OCI-LY7 (cell line): ENCODE measurements around the gene CD69. TPM values are rescaled to one million over a fixed set of nuclear protein-coding genes. Genes with fewer than 3 reads are reported as not detected.
A peak's percentile ranks its signal among the peaks of the same experiment; 100 is the strongest.

Experiments used
- BruUV-seq: library from RNA; stranded (reverse); fragments of 400-500 nt; replicated peaks from 2 replicates; lab custom pipeline; 2021; lab: Mats Ljungman, UMichigan
- CTCF ChIA-PET: fragments of 300-600 bp; sonication (Branson Sonifier 250); formaldehyde crosslinking; loops from one replicate; lab custom pipeline; 2022; ENCODE audit warnings: antibody characterized with exemption; ENCODE audit not compliant: unreplicated experiment; lab: Charles Lee
- POLR2A ChIA-PET: fragments of 300-600 bp; sonication (Branson Sonifier 250); formaldehyde crosslinking; loops from one replicate; lab custom pipeline; 2022; ENCODE audit warnings: antibody characterized with exemption; lab: Charles Lee
- DNase-seq: peaks from one replicate; pipeline ENCODE4 v3.0.0-alpha.2; 2015; ENCODE audit warnings: low spot score
- H2AFZ ChIP-seq: fragments of 200-600 bp; sonication (generic), shearing (Covaris generic); 2 replicates; pipeline ENCODE4 v1.6.1; 2014; ENCODE audit warnings: mild to moderate bottlenecking, antibody characterized with exemption, low read length, moderate library complexity
- H3K27ac ChIP-seq: fragments of 200-600 bp; sonication (generic); 2 replicates; pipeline ENCODE4 v1.5.1; 2014; ENCODE audit warnings: mixed run types, low read depth, mild to moderate bottlenecking, moderate library complexity, low read length, inconsistent platforms; ENCODE audit not compliant: poor library complexity, severe bottlenecking
- H3K36me3 ChIP-seq: fragments of 200-600 bp; sonication (generic); 2 replicates; pipeline ENCODE4 v1.6.1; 2014; ENCODE audit warnings: mild to moderate bottlenecking, antibody characterized with exemption, low read length, moderate library complexity, mixed read lengths; ENCODE audit not compliant: insufficient read depth
- H3K4me1 ChIP-seq: fragments of 200-600 bp; sonication (generic); 2 replicates; pipeline ENCODE4 v1.5.1; 2014; ENCODE audit warnings: mild to moderate bottlenecking, low read length; ENCODE audit not compliant: insufficient read depth, poor library complexity, severe bottlenecking
- H3K4me2 ChIP-seq: fragments of 200-600 bp; sonication (generic); 2 replicates; pipeline ENCODE4 v1.6.1; 2014; ENCODE audit warnings: mild to moderate bottlenecking, low read length
- H3K4me3 ChIP-seq: fragments of 200-600 bp; sonication (generic); 2 replicates; pipeline ENCODE4 v1.5.1; 2014; ENCODE audit warnings: mild to moderate bottlenecking, low read depth, low read length; ENCODE audit not compliant: poor library complexity, severe bottlenecking
- H3K79me2 ChIP-seq: fragments of 200-600 bp; sonication (generic); 2 replicates; pipeline ENCODE4 v1.6.1; 2016; ENCODE audit warnings: low read depth, mild to moderate bottlenecking, low read length, moderate library complexity, mixed read lengths; ENCODE audit not compliant: insufficient read depth
- H3K9me2 ChIP-seq: fragments of 200-600 bp; sonication (generic); 2 replicates; pipeline ENCODE4 v1.6.1; 2016; ENCODE audit warnings: mild to moderate bottlenecking, low read length, mixed read lengths; ENCODE audit not compliant: insufficient read depth
- H3K9me3 ChIP-seq: fragments of 200-600 bp; sonication (generic); 2 replicates; pipeline ENCODE4 v1.6.1; 2014; ENCODE audit warnings: mild to moderate bottlenecking, mixed run types, low read length, mixed read lengths
- H4K20me1 ChIP-seq: fragments of 200-600 bp; sonication (generic); 2 replicates; pipeline ENCODE4 v1.6.1; 2014; ENCODE audit warnings: mild to moderate bottlenecking, antibody characterized with exemption, low read length, moderate library complexity, mixed read lengths; ENCODE audit not compliant: insufficient read depth
- CTCF ChIP-seq: fragments of 200-600 bp; sonication (generic); conservative IDR thresholded peaks from 2 replicates; pipeline ENCODE4 v1.5.1; 2014; ENCODE audit warnings: mild to moderate bottlenecking, antibody characterized with exemption, low read length, moderate library complexity, mixed read lengths
- EZH2phosphoT487 ChIP-seq: fragments of 200-600 bp; sonication (generic); IDR thresholded peaks from 2 replicates; pipeline ENCODE4 v1.6.1; 2018; ENCODE audit warnings: low read depth, borderline replicate concordance, mild to moderate bottlenecking, mixed run types, antibody characterized with exemption, low read length, moderate library complexity, mixed read lengths
- intact Hi-C: fragments of 100-400 bp; cut with micrococcal nuclease; formaldehyde crosslinking; loops from one replicate; pipeline ENCODE4 v1.10.0; 2022; ENCODE audit not compliant: unreplicated experiment
- total RNA-seq, 2 experiments: library from RNA; depleted of rRNA in 1 of 2; stranded (reverse); fragments of >200 nt in 1 of 2; shearing (Covaris generic) in 1 of 2; gene quantifications; 2 replicates each; pipeline ENCODE4 v1.2.3, GENCODE V29; 2014 to 2022

CD69 gene
- total RNA-seq, 2 experiments from 2014 or later = 10.3 to 12.3 TPM

GRCh38 chr12:9757433-9758025 lies 3.2 kb downstream of the CD69 start:
- peaks cover 37% of the 10 kb centered on the region for H3K4me1 ChIP-seq

GRCh38 chr12:9756706-9757105 lies 4.0 kb downstream of the CD69 start:
- BruUV-seq = no TSS peak
- no peak for TF ChIP-seq EZH2phosphoT487
- TF ChIP-seq CTCF = no peak
- CTCF ChIA-PET = no interaction called here
- Histone ChIP-seq H2AFZ (no peak overlapping the region), H3K4me2 (no peak overlapping the region), H3K36me3 (peaks cover 44% of the 10 kb centered on the region), H3K4me1 (peaks cover 33% of the 10 kb centered on the region), H3K79me2 (peaks cover 38% of the 10 kb centered on the region; the same call in 1 of the 2 replicates), H3K9me2 (no peaks in the 10 kb centered on the region), H3K27ac (no peak overlapping the region), H3K4me3 (no peak overlapping the region), H3K9me3 (no peaks in the 10 kb centered on the region), H4K20me1 (no peaks in the 10 kb centered on the region)
- intact Hi-C loops = no loop called here
- POLR2A ChIA-PET = interaction anchor here (0.6 to 2.6 kb wide), 8 partner anchors 11 to 473 kb away, joined by 3 to 25 read pairs (median 4); no protein-coding TSS in a partner anchor
- no peak for DNase-seq

More at GRCh38 chr12:9757433-9758025, 3.2 kb downstream of the CD69 start:
- Histone ChIP-seq H3K9me2 (no peaks in the 10 kb centered on the region), H3K4me3 (peak overlapping the region; percentile 67), H4K20me1 (no peaks in the 10 kb centered on the region), H3K4me2 (peak overlapping the region; percentile 65), H3K36me3 (peaks cover 41% of the 10 kb centered on the region), H3K9me3 (peaks cover 6% of the 10 kb centered on the region; the same call in 1 of the 2 replicates), H3K27ac (peak overlapping the region; percentile 60), H2AFZ (peak overlapping the region; percentile 69), H3K79me2 (peaks cover 38% of the 10 kb centered on the region; the same call in 1 of the 2 replicates)
- ChIA-PET CTCF (interaction anchor here (1.1 to 1.5 kb wide), 2 partner anchors 11 to 27 kb away, joined by 3 read pairs; no protein-coding TSS in a partner anchor), POLR2A (interaction anchor here (0.6 to 2.6 kb wide), 8 partner anchors 11 to 764 kb away, joined by 3 to 25 read pairs (median 7); no protein-coding TSS in a partner anchor)
- intact Hi-C loops = loop anchor here (2.0 kb wide), 2 partner anchors 15 to 41 kb away; no protein-coding TSS in a partner anchor
- no TSS peak for BruUV-seq
- DNase-seq = no peak
- TF ChIP-seq EZH2phosphoT487 = no peak
- no peak for TF ChIP-seq CTCF
